Measurements from ENCODE around the gene CSAG2.

CSAG2 gene

GRCh38 chrX:152674135-152674534 is 34.9 kb downstream of the CSAG2 start:
- no peak for DNase-seq (ENCODE audit: low spot score)
- no peak for FAIRE-seq

GRCh38 chrX:152663086-152663485 is 46.0 kb downstream of the CSAG2 start:
- no peak for FAIRE-seq
- DNase-seq (ENCODE audit: low spot score) = no peak

- DNase-seq (ENCODE audit: low spot score) = no peak
- FAIRE-seq = no peak
These were observed 50.8 kb downstream of the CSAG2 start for GRCh38 chrX:152658302-152658701.

Data from urothelium cell line (cell line).